ENCODE measurements around the gene SLC1A4.

DNA sequence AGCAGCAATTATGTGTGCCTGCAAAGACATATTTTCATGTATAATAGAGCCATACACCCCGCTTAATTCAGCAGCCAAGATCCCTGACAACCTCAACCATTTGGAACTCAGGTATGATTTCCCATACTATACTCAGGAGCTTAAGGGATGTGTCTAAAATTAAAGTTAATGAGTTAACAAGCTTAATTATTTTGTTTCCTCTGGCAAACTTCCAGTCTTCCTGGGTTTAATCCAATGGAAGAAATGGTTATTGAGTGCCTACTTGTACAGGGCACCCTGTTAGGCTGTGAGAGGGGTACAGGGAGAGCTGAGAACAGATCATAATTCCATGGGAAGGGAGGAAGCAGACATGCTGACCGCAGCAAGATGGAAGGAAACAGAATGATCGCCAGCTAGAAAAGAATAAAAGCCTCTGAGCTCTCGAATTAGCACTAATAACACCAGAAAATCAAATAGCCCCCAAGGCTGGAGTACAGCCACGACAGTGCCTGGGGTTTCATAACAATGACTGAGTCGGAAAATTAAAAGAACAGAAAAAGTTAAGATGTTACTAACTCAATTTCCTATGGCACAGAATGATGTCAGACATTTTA, 46.2 kb downstream of the SLC1A4 start:
- TF ChIP-seq, protein P1, sequence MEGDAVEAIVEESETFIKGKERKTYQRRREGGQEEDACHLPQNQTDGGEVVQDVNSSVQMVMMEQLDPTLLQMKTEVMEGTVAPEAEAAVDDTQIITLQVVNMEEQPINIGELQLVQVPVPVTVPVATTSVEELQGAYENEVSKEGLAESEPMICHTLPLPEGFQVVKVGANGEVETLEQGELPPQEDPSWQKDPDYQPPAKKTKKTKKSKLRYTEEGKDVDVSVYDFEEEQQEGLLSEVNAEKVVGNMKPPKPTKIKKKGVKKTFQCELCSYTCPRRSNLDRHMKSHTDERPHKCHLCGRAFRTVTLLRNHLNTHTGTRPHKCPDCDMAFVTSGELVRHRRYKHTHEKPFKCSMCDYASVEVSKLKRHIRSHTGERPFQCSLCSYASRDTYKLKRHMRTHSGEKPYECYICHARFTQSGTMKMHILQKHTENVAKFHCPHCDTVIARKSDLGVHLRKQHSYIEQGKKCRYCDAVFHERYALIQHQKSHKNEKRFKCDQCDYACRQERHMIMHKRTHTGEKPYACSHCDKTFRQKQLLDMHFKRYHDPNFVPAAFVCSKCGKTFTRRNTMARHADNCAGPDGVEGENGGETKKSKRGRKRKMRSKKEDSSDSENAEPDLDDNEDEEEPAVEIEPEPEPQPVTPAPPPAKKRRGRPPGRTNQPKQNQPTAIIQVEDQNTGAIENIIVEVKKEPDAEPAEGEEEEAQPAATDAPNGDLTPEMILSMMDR (IDR thresholded peaks at IDR 0.05): no peak
- no peak for TF ChIP-seq POLR2AphosphoS5 (IDR thresholded peaks at IDR 0.05; ENCODE audit: low read depth, low read length)

Measured in Panc1 (cell line).